K562 (cell line): Measurements from ENCODE around the gene ZSCAN22. TPM values are rescaled to one million over a fixed set of nuclear protein-coding genes. Genes with fewer than 3 reads are reported as not detected.

Experiments used
- GATA2 ChIP-seq: sonication (generic); formaldehyde crosslinking; IDR thresholded peaks from 2 replicates; pipeline ENCODE4 v1.4.0; 2020; ENCODE audit warnings: mild to moderate bottlenecking, missing genetic modification reagents
- NFIC ChIP-seq: fragments of 450-650 bp; IDR thresholded peaks from 2 replicates; pipeline ENCODE4 v1.6.1; 2017; ENCODE audit warnings: mild to moderate bottlenecking, inconsistent platforms
- SNRNP70 ChIP-seq: fragments of 200-400 bp; formaldehyde crosslinking; optimal IDR thresholded peaks from 2 replicates; pipeline ENCODE3; 2017; ENCODE audit warnings: low read depth, low read length
- polyA plus RNA-seq, 8 experiments: library from polyadenylated mRNA; depleted of rRNA in 4 of 8; stranded (reverse) in 5 of 8; unstranded in 3 of 8; fragments of >200 nt; fragmentation: Nextera tagmentation in 2 of 8; fragmentation: Illumina TruSeq in 1 of 8; extraction: Ambion mirVana in 2 of 8; extraction: Trizol in 1 of 8; gene quantifications; 2 replicates each; pipeline versions ENCODE4 v1.2.1 to v1.2.3, GENCODE V29; 2011 to 2014; ENCODE audit warnings: inconsistent platforms in 1 of 8, missing spikeins in 1 of 8
- total RNA-seq, 7 experiments: library from RNA; depleted of rRNA in 6 of 7; stranded (reverse); fragments of >200 nt in 6 of 7; fragmentation: Illumina TruSeq in 2 of 7; extraction: Trizol in 2 of 7; gene quantifications; 2 replicates each; pipeline versions ENCODE4 v1.2.1 to v1.2.3, GENCODE V29; 2011 to 2021; ENCODE audit warnings: low replicate concordance in 1 of 7
- TF ChIP-seq, protein P1 (sequence below): fragments of 250-450 bp; sonication (Bioruptor Pico); IDR thresholded peaks from 2 replicates; pipeline ENCODE4 v1.5.0; 2021; ENCODE audit warnings: mild to moderate bottlenecking, moderate library complexity
- TF ChIP-seq, protein P2 (sequence below): fragments of 250-450 bp; sonication (Bioruptor Pico); IDR thresholded peaks from 2 replicates; pipeline ENCODE4 v1.5.0; 2021

The ZSCAN22 gene
- total and polyA plus RNA-seq, 9 of the 15 experiments (the other 6 are each of a cell fraction or from before 2014, with no cell fraction given) = 0.98 to 5.3 (median 3.0) TPM

DNA sequence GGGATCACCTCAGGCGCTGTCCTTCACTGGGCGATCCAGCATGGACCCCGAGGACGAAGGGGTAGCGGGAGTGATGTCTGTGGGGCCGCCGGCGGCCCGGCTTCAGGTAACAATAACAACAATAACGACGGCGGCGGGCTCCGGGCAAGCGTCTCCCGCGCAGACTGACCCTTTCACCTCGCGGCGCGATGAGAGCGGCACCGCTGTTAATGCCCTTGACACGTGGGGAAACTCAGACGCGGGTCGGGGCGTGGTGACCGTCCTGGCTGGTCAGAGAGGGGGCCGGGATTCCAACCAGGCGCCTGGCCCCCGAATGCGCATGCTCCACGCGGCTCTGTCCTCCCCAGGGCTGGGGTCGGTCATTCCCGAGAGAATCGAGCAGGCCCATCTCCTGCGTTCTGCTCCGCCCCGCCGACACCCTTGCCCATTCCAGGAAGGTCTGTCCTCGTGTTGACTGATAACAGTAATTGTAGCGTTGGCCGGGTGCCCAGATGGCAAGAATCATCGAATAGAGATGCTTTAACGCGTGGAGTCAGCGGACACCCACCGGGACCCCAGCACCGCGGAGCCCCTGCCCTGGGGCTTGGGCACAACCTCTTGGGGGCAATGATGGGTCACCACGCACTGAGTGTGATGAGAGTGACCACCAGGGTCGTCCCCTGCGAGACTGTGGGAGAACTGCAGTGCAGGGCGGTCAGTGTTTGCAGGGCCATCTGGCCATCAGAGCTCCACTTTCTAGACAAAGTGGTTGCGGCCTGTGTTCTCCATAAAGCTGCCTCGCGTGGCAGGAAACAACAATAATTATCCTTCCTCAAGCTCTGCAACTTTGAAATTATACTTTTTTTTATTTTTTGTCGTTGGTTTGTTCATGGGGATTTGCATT, 47.5 kb upstream of the ZSCAN22 start (continued):
- TF ChIP-seq, protein P1, sequence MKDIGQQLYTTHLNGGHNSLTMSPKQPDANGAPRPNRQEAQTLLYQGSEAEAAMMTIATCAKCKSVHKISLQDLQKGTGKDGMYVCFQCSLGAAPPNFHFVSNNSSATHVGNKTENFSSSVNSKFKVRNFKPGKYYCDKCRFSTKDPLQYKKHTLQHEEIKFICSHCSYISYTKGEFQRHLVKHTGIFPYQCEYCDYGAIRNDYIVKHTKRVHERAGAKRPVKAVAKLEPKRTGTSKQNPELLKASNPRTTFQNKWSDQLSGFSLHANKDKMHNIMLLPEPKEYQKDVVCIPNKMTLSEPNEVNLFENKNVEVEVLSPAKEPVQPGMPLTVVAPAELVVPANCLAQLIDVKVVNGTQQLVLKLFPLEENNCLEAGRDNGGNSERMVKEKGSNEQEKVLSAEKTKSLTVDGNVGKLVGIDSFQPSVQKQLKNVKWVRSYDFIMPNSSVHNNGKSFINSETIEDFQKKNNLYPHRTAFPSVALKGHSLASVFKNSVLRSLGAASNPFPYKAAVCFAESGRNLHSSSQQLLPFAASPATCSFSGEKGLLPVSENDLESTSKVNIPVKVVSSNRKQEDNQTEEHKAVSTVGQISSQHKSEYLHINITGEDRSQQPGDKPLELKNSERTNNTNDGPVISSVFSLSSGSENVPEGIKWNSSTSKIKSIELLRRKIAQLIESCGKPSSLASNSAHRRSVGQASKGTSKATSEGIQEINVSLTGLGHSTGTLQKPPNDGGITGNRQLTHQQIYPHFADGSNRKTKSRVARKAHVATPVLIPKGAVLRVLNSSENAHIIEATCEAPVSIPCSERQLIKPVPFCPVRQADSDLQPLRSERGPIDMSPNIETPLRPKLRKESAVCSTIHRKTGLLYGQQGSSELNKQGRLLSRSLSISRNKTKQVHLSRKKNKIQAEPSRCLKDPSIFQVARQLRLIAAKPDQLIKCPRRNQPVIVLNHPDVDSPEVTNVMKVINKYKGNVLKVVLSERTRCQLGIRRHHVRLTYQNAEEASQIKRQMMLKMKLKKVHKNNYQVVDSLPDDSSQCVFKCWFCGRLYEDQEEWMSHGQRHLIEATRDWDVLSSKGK (CRISPR knock-in tag) = no peak
- TF ChIP-seq NFIC = peak; percentile 96
- no peak for TF ChIP-seq SNRNP70
- TF ChIP-seq, protein P2, sequence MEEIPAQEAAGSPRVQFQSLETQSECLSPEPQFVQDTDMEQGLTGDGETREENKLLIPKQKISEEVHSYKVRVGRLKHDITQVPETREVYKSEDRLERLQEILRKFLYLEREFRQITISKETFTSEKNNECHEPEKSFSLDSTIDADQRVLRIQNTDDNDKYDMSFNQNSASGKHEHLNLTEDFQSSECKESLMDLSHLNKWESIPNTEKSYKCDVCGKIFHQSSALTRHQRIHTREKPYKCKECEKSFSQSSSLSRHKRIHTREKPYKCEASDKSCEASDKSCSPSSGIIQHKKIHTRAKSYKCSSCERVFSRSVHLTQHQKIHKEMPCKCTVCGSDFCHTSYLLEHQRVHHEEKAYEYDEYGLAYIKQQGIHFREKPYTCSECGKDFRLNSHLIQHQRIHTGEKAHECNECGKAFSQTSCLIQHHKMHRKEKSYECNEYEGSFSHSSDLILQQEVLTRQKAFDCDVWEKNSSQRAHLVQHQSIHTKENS (CRISPR knock-in tag) = no peak
- TF ChIP-seq GATA2 (CRISPR knock-in tag) = no peak
